ENCODE results near the gene KTI12.
"Not testable (repeated sequence)": the region's sequence is repeated elsewhere in the genome, so short reads cannot be mapped to it uniquely, and the experiment has no call there.

KTI12 gene

DNA sequence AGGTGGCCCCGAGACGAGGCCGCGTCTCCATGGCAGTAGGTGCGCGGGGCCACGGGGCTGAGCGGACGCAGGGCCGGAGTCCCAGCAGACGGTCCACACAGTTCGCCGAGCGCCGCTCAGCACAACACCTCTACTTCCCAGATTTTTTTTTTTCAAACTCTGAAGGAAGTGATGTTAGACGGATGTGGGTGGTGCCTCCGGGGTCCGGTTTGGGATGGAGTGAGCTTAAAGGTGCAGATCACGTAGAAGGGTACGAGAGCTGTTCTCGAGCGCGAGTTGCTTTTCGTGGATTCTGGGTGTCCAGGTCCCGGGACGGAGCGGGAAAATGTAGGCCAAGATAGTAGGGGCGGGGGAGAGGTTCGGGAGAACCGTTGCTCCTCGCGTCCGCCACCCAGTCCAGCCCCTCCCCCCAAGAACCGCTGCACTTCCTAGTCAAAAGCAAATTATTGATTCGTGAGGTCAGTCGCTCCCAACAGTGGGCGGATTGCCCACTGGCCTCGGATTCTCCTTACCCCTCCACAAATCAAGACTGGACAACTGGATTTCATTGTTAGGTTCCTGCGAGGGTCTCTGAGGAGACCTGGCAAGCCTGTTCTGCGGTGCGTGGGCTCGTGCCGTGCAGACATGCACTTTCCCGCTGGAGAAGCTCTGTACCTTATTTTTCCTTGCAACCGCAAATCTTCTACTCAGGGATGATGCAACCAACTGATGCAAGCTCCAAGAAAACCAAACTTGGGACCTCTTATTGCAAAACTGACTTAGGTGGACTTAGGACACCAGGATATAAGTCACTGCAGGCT is 21.7 kb upstream of the KTI12 start, which contains the start of gene TXNDC12:
TXNDC12 (minus strand) TSS at position 126 of the 800 bp plus-strand sequence; CDS start at position 31, 95 bp downstream.
- H3K4me1 Mint-ChIP-seq (ENCODE audit: low read depth) = peaks cover 59% of the 10 kb centered on the region
- peak within 1 kb of the TSS; percentile 91 for H3K27ac Mint-ChIP-seq
- no peaks in the 10 kb centered on the region for H3K9me3 Mint-ChIP-seq (ENCODE audit: low read depth)
- H3K36me3 Mint-ChIP-seq = peaks cover 6% of the 10 kb centered on the region
- no peaks in the 10 kb centered on the region for H3K27me3 Mint-ChIP-seq
- peak within 1 kb of the TSS; percentile 99 for H3K4me3 Mint-ChIP-seq

DNA sequence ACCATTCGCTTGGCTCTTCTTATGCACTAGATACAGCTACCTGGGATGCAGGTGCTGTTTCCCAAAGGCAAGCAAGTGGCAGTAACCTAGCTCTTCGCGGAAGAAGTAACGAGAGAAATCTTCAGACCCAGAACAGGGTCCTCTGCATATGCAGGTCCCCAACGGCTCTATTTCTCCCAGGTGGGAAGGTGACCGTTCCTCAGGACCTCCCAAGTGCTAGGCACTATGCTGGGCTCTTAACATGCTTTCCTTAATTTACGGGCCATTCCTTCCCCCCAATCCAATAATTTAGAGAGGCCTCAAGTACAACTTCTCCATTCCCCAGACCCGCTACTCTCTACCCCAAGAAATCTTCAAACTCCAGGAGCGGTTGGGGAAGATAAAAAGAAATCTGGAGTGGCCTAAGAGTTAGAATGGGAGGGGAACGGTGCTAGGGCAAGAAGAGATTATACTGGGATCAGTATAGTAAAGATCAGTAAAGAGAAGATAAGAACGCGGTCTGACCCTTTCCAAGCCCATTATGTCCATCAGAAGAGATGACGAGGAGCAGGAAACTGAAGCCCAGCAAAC is 21.0 kb upstream of the KTI12 start:
- peak overlapping the region; percentile 99 for H3K4me3 Mint-ChIP-seq
- peak overlapping the region; percentile 91 for H3K27ac Mint-ChIP-seq
- H3K36me3 Mint-ChIP-seq = peaks cover 6% of the 10 kb centered on the region
- no peaks in the 10 kb centered on the region for H3K27me3 Mint-ChIP-seq
- no peaks in the 10 kb centered on the region for H3K9me3 Mint-ChIP-seq (ENCODE audit: low read depth)
- peaks cover 55% of the 10 kb centered on the region for H3K4me1 Mint-ChIP-seq (ENCODE audit: low read depth)

DNA sequence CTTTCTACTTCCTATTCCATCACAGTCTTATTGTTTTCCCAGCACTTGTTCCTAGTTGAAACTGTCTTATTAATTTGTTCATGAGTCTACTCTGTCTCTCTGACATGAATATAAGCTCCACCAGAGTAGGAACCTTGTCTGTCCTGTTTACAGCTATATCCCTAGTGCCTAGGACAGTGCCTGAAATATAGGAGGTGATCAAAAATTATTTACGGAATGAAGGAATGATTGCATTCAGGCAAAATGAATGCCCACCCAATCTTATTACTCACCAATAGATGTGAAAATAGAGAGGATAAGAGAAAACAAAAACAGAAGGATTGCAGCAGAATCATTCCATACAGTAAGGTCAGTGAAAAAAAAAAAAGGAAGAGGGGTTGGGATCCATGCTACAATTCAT is 20.3 kb upstream of the KTI12 start:
- Mint-ChIP-seq H3K36me3 (peaks cover 4% of the 10 kb centered on the region), H3K9me3 (ENCODE audit: low read depth) (no peaks in the 10 kb centered on the region), H3K4me3 (peak overlapping the region; percentile 99), H3K4me1 (ENCODE audit: low read depth) (peaks cover 49% of the 10 kb centered on the region), H3K27ac (peak overlapping the region; percentile 56), H3K27me3 (no peaks in the 10 kb centered on the region)

DNA sequence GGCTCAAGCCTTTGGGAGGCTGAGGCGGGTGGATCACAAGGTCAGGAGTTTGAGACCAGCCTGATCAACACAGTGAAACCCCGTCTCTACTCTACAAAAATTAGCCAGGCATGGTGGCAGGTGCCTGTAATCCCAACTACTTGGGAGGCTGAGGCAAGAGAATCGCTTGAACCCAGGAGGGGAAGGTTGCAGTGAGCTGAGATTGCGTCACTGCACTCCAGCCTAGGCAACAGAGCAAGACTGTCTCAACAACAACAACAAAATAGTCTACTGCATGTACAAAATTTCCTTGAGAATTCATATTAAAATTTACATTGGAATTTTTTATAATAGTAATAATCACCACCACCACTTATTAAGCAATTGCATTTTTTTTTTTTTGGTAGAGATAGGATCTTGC is 15.7 kb upstream of the KTI12 start:
- Mint-ChIP-seq H3K36me3 (peaks cover 14% of the 10 kb centered on the region), H3K4me1 (ENCODE audit: low read depth) (peaks cover 39% of the 10 kb centered on the region)
- not testable (repeated sequence) for H3K27ac Mint-ChIP-seq; H3K27me3 Mint-ChIP-seq; H3K4me3 Mint-ChIP-seq; H3K9me3 Mint-ChIP-seq (ENCODE audit: low read depth)

DNA sequence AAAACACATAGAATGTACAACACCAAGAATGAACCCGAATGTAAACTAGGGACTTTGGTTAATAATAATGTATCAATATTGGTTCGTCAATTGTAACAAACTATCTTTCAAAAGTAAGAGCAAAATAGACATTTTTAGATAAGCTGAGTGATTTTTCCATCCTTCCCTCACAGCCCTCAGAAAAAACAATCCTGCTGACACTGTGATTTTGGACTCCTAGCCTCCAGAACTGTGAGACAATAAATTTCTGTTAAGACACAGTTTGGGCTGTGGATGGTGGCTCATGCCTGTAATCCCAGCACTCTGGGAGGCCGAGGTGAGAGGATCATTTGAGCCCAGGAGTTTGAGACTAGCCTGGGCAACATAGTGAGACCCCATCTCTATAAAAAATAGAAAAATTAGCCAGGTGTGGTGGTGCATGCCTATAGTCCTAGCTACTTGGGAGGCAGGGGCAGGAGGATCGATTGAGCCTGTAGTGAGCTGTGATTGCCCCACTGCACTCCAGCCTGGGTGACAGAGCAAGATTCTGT is 12.1 kb upstream of the KTI12 start:
- not testable (repeated sequence) for H3K9me3 Mint-ChIP-seq (ENCODE audit: low read depth); H3K27ac Mint-ChIP-seq; H3K4me3 Mint-ChIP-seq; H3K27me3 Mint-ChIP-seq
- H3K4me1 Mint-ChIP-seq (ENCODE audit: low read depth) = peaks cover 16% of the 10 kb centered on the region
- H3K36me3 Mint-ChIP-seq = peaks cover 10% of the 10 kb centered on the region

DNA sequence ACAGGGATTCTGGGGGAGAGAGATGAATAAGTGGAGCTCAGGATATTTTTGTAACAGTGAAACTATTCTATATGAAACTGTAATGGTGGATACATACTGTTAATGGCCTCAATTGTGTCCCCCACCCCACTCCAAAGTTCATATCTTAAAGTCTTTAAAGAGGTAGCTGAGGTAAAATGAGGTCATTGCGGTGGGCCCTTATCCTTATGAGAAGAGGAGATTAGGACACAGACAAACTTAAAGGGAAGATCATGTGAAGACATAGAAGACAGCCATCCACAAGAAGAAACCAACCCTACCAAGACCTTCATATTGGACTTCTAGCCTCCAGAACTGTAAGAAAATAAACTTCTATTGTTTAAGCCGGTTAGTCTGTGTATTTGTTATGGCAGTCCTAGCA is 11.6 kb upstream of the KTI12 start:
- Mint-ChIP-seq H3K9me3 (ENCODE audit: low read depth) (no peaks in the 10 kb centered on the region), H3K4me1 (ENCODE audit: low read depth) (peaks cover 14% of the 10 kb centered on the region), H3K27me3 (no peaks in the 10 kb centered on the region), H3K27ac (no peak overlapping the region), H3K4me3 (no peak overlapping the region), H3K36me3 (peaks cover 10% of the 10 kb centered on the region)

DNA sequence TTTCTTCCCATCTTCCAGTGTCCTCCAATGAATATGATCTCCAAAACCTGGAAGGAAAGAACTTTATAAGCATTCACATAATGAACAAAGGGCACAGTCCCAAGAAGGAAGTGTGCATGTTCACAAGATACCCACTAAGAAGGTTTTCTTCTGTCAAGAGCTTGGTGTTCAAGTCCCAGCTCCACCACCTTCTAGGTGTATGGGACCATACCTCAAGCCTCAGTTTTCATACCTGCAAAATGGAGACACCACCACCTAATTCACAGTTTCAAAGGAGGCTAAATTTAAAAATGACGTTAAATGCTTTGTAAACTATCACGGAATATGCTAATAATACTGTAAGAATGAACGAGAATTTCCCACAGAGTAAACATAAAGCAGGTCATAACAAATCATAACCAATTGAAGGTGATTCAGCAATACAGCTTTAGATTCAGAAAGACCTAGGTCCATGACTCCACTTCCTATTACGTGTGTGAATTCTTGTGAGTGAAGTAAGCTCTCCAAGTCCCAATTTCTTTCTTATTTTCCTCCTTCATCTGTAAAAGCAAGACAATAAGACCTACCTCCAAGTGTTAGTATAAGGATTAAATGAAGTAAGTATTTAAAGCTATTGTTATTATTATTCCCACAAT is 8.1 kb upstream of the KTI12 start:
- Mint-ChIP-seq H3K9me3 (ENCODE audit: low read depth) (no peaks in the 10 kb centered on the region), H3K4me3 (no peak overlapping the region), H3K36me3 (peaks cover 4% of the 10 kb centered on the region)

DNA sequence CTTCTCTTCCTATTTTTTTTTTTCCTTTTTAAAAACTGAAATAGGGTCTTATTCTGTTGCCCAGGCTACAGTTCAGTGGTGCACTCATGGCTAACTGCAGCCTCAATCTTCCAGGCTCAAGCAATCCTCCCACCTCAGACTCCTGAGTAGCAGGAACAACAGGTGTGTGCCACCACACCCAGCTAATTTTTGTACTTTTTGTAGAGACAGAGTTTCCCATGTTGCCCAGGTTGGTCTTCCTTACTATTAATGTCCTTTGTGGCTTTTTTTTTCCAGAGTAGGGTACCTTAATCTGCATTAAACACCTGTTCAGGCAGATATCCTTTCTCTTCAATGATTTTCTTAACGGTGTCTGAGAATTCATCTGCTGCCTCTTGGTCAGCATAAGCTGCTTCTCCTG is 4.3 kb upstream of the KTI12 start:
- no peaks in the 10 kb centered on the region for H3K27me3 Mint-ChIP-seq
- no peak overlapping the region for H3K27ac Mint-ChIP-seq
- no peaks in the 10 kb centered on the region for H3K36me3 Mint-ChIP-seq
- no peaks in the 10 kb centered on the region for H3K9me3 Mint-ChIP-seq (ENCODE audit: low read depth)
- no peak overlapping the region for H3K4me3 Mint-ChIP-seq
- peaks cover 6% of the 10 kb centered on the region for H3K4me1 Mint-ChIP-seq (ENCODE audit: low read depth)

More for the DNA sequence above, 8.1 kb upstream of the KTI12 start:
- H3K27me3 Mint-ChIP-seq = no peaks in the 10 kb centered on the region
- peaks cover 8% of the 10 kb centered on the region for H3K4me1 Mint-ChIP-seq (ENCODE audit: low read depth)
- no peak overlapping the region for H3K27ac Mint-ChIP-seq

DNA sequence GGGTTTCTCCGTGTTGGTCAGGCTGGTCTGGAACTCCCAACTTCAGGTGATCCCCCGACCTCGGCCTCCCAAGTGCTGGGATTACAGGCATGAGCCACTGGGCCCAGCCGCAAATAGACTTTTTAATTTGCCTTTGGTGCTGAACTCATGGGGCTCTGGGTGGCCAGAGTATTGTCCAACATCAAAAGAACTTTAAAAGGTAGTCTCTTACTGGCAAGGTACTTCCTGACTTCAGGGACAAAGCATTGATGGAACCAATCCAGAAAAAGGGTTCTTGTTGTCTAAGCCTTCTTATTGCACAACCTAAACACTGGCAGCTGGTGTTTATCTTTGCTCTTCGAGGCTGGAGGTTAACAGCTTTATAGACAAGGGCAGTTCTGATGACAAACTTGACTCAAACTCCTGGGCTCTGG is 3.8 kb upstream of the KTI12 start:
- Mint-ChIP-seq H3K27me3 (no peaks in the 10 kb centered on the region), H3K9me3 (ENCODE audit: low read depth) (no peaks in the 10 kb centered on the region), H3K27ac (no peak overlapping the region), H3K4me1 (ENCODE audit: low read depth) (peaks cover 6% of the 10 kb centered on the region), H3K36me3 (no peaks in the 10 kb centered on the region), H3K4me3 (no peak overlapping the region)

DNA sequence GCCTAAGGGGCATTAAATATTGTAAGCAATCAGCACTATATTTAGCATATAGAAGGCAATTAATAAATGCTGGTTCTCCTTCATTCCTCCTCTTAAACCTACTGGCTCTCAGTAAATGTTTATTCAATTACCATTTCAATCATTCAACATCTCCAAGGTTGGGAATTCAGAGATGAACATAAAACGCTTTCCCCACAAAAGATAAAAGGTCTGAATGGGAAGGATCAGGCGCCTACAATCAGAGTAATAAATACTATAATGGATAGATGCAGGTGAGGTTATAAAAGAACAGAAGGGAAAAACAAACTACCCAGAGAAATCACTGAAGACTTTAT is 407 bp upstream of the KTI12 start:
- Mint-ChIP-seq H3K36me3 (peaks cover 14% of the 10 kb centered on the region), H3K4me3 (peak overlapping the region; percentile 95), H3K4me1 (ENCODE audit: low read depth) (peaks cover 30% of the 10 kb centered on the region)

DNA sequence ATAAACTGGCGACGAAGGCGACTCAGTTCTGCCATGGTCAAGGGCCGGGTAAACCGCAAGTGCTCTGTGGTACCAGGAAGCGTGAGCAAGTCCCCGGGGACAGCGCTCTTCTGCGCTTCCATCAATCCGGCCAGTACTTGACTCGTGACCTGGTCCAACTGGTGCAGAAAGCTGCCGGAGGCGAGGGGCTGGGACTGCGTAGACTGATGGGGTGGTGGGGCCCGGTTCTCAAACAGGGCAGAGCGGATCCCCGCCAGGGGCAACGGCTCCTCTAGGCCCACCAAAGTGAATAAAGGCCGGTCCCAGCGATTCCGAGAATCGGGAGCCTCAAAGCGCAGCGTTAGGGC is 852 bp downstream of the KTI12 start:
- Mint-ChIP-seq H3K9me3 (ENCODE audit: low read depth) (no peaks in the 10 kb centered on the region), H3K36me3 (peaks cover 19% of the 10 kb centered on the region), H3K4me3 (peak overlapping the region; percentile 95), H3K27me3 (no peaks in the 10 kb centered on the region), H3K27ac (peak overlapping the region; percentile 96), H3K4me1 (ENCODE audit: low read depth) (peaks cover 30% of the 10 kb centered on the region)

More for the DNA sequence above, 407 bp upstream of the KTI12 start:
- no peaks in the 10 kb centered on the region for H3K9me3 Mint-ChIP-seq (ENCODE audit: low read depth)
- no peaks in the 10 kb centered on the region for H3K27me3 Mint-ChIP-seq
- peak overlapping the region; percentile 96 for H3K27ac Mint-ChIP-seq

DNA sequence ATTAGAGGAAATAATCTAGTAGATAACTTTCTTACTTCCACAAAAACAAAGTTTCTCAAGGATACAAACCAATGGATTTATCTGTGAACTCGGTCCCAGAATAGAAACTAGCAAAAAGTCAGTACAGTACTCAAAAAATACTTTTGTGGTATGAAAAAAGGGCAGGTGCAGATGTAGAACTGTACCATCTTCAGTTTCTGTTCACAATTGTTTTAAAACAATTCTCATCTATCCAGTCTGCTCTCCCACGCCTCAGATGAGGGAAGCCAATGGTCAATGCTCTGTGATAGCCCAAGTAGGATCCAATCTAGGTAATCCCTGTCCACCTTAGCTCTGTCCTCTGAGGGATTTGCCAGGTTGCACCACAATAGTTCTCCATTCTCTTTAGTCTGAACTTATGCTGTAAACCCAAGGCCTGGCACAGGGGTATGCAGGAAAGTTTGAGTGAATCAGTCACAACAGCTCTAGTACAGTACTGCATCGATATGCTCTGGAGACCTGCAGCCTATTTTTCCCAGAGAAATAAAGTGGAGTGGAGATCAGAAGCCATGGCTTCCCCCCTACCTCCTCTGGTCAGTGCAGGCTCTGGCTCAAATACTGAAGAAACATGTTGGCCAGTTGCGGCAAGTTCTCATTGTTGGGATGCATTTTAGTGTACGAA is 1.4 kb downstream of the KTI12 start:
- no peaks in the 10 kb centered on the region for H3K27me3 Mint-ChIP-seq
- H3K27ac Mint-ChIP-seq = peak overlapping the region; percentile 96
- H3K9me3 Mint-ChIP-seq (ENCODE audit: low read depth) = no peaks in the 10 kb centered on the region
- peak overlapping the region; percentile 95 for H3K4me3 Mint-ChIP-seq
- H3K4me1 Mint-ChIP-seq (ENCODE audit: low read depth) = peaks cover 30% of the 10 kb centered on the region
- H3K36me3 Mint-ChIP-seq = peaks cover 19% of the 10 kb centered on the region

DNA sequence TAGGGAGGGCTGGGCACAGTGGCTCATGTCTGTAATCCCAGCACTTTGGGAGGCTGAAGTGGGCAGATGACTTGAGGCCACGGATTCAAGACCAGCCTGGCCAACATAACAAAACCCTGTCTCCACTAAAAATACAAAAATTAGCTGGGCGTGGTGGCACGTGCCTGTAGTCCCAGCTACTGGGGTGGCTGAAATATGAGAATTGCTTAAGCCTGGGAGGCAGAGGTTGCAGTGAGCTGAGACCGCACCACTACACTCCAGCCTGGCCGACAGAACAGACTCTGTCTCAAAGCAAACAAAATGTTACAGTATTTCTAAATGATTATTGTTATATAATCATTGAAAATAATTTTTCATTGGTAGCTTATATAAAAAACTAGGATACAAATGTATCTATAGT is 4.8 kb downstream of the KTI12 start:
- peaks cover 26% of the 10 kb centered on the region for H3K4me1 Mint-ChIP-seq (ENCODE audit: low read depth)
- H3K27ac Mint-ChIP-seq; H3K9me3 Mint-ChIP-seq (ENCODE audit: low read depth); H3K4me3 Mint-ChIP-seq; H3K27me3 Mint-ChIP-seq: not testable (repeated sequence)
- H3K36me3 Mint-ChIP-seq = peaks cover 23% of the 10 kb centered on the region

DNA sequence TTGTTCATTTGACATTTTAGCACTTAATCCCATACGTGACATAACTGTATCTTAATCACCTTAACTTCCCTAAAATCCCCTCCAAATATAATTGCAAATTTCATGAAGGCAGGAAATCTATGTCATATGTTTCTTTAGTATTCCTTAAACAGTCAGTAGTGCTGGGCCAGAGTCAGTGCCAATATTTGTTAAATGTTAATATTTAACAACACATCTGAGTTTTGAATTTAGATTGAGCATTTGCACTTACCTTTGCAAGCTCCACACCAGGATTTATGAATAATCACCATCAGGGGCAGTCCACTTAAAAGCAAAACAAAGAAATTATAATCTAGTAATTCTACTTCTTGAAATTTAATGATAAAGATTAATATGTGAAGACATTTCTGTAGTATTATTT is 5.3 kb downstream of the KTI12 start:
- Mint-ChIP-seq H3K36me3 (peaks cover 23% of the 10 kb centered on the region), H3K27ac (peak overlapping the region; percentile 30), H3K4me1 (ENCODE audit: low read depth) (peaks cover 24% of the 10 kb centered on the region), H3K4me3 (no peak overlapping the region), H3K9me3 (ENCODE audit: low read depth) (no peaks in the 10 kb centered on the region), H3K27me3 (no peaks in the 10 kb centered on the region)

DNA sequence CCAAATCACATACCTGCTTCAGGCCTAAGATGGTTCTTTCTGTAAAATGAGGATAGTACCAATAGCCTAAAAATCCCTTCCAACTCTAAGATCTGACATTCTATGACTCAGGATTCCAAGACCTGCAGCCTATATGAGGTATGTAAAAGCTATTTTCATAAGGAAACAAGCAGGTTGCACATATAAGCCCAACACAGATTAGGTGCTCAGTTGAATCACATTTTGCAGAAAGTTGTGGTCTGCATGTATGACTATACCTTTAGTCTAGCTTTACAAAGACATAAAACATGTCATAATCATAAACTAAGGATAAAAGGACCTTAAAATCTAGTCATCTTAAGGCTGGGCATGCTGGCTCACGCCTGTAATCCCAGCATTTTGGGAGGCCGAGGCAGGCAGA is 7.3 kb downstream of the KTI12 start:
- H3K27ac Mint-ChIP-seq = no peak overlapping the region
- peaks cover 20% of the 10 kb centered on the region for H3K36me3 Mint-ChIP-seq
- no peaks in the 10 kb centered on the region for H3K27me3 Mint-ChIP-seq

More for the DNA sequence above, 7.3 kb downstream of the KTI12 start:
- Mint-ChIP-seq H3K9me3 (ENCODE audit: low read depth) (no peaks in the 10 kb centered on the region), H3K4me3 (no peak overlapping the region), H3K4me1 (ENCODE audit: low read depth) (peaks cover 13% of the 10 kb centered on the region)

Data from activated naive CD8-positive, alpha-beta T cell (primary cell).